D721Med (cell line): ENCODE data around the gene NANOS2.
A peak's percentile ranks its signal among the peaks of the same experiment; 100 is the strongest.

Source experiments
- DNase-seq: peaks from one replicate; pipeline ENCODE4 v3.0.0; 2011; ENCODE audit warnings: low spot score; ENCODE audit not compliant: insufficient read length
- FAIRE-seq: peaks from 2 replicates; lab custom pipeline; 2011; peaks lifted over from hg19 to GRCh38; lab: Jason Lieb, UNC
- CTCF ChIP-seq: IDR thresholded peaks from 2 replicates; pipeline ENCODE4 v1.5.1; 2012; ENCODE audit warnings: mild to moderate bottlenecking, control low read depth; ENCODE audit not compliant: insufficient read depth; ENCODE audit errors: missing control alignments

NANOS2 gene

DNA sequence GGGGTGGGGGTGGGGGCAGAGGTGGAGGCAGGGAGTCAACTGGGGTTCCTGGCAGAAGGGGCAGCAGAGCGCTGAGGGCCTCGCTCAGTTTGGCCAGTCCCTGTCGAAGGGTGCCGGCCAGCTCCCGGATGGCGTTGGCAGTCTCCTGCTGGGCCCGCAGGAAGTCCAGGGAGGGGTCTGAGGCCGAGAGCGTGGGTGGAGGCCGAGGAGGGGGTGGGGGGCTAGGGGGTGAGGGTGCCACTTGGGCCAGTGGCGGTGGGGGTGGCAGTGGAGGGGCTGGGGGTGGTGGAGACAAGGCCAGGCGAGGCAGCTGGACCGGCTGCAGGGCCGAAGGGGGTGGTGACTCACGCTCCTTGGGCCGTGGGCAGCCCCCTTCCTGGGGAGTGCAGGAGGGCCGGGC, 23.7 kb downstream of the NANOS2 start:
- FAIRE-seq (no peak), DNase-seq (no peak)
- TF ChIP-seq CTCF: no peak

DNA sequence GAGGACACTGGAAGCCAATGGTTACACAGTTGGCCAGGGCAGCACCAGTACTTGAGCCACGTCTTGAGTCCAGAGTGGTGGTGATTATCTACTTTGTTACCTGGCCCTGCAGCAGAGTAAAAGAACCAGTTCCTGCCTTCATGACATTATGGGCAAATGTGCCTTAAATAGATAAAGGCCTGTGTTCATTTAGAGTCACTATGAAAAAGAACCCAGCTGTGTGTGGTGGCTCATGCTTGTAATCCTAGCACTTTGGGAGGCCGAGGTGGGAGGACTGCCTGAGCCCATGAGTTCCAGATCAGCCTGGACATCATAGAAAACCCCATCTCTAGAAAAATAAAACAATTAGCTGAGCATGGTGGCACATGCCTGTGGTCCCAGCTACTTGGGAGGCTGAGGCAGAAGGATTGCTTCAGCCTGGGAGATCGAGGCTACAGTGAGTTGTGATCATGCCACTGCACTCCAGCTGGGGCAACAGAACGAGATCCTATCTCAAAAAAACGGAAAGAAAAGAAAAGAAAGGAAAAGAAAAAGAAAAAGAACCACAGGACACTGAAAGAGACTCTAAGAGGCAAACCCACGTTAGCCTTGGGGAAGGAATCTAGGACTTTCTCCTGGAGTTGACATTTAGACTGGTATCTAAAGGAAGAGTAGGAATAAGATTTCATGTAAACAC, 25.2 kb downstream of the NANOS2 start:
- FAIRE-seq: no peak
- DNase-seq: no peak
- TF ChIP-seq CTCF: no peak

DNA sequence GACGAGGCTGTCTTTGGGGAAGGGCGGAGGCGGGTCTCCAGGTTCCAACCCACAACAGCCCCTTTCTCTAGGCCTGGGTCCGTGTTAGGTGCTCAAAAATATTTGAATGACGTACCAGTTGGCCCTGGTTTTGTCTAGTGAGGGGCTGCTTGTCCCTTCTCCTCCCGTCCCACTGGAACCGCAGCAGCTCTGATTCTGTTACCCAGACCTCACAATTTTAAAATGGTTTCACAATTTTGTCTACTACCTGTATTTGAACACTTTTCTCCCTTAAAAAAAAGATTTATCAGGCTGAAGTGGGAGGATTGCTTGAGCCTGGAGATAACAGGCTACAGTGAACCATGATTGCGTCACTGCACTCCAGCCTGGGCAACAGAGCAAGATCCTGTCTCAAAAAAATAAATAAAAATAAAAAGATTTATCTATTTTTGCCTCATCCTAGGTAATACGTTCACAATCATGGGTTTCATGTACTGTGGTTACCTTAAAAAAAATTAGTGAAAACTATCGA, 27.3 kb downstream of the NANOS2 start:
- no peak for DNase-seq
- no peak for TF ChIP-seq CTCF
- no peak for FAIRE-seq

GRCh38 chr19:45886427-45887199, 28.0 kb downstream of the NANOS2 start:
- DNase-seq (peak; percentile 67), FAIRE-seq (no peak)
- no peak for TF ChIP-seq CTCF

- peak; percentile 75 for DNase-seq
- no peak for FAIRE-seq
Observed at GRCh38 chr19:45885556-45886426, 28.8 kb downstream of the NANOS2 start, which contains the start of gene IRF2BP1. IRF2BP1 (minus strand) TSS chr19:45886141; CDS start chr19:45885774, 367 bp downstream.

More at GRCh38 chr19:45885556-45886426, 28.8 kb downstream of the NANOS2 start, which contains the start of gene IRF2BP1:
- TF ChIP-seq CTCF: no peak
